HG03558 (cell line): ENCODE data around the gene RBPMS2.
"Not testable (repeated sequence)": the region's sequence is repeated elsewhere in the genome, so short reads cannot be mapped to it uniquely, and the experiment has no call there.

Experiments used
- ATAC-seq: cut with Tn5 transposase; IDR thresholded peaks from one replicate; pipeline ENCODE4 v1.9.1; 2021; ENCODE audit warnings: moderate number of reproducible peaks; ENCODE audit not compliant: unreplicated experiment; ENCODE audit errors: extremely low read depth

RBPMS2 gene

DNA sequence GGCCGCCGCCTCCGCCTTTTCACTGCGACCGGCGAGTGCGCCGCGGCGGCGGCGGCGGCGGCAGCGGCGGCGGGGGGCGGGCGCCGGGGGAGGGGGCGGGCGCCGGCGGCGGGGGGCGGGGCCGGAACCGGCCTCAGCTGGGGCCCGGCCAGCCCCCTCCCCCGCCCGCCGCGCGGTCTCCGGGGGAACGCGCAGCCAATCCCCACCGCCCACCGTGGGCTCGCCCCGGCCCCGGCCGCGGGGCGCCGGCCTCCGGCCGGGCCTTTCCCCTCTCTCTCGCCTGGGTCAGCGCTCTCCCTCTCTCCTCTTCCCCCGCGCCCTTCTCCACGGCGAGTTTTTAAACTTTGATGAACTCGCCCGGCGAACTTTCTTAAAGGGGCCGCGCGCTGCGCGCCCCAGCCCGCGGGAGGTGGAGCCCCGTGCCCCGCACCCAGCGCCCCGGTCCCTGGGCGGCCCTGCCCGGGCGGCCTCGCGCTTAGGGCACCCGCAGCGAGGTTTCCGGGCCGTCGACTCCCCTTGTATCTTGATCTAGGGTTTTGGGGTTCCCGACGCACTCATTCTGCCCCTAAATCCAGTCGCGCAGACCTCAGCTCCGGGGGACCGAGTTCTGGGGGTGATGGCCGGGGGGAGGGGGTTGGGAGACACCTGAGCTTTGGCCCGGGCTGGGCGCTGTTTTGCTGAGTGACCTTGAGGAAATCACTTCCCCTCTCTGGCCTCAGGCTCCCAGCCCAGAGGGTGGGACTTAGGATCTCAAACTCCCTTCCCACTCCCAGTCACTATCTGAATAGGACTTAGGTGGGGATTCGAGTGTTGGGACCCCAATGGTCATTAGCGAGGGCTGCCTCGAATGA lies at the start of gene RBPMS2:
TSS of gene RBPMS2 (minus strand) at position 39 of the 851 bp plus-strand sequence. CDS start 270 bp downstream, outside the sequence.
- no peak for ATAC-seq

DNA sequence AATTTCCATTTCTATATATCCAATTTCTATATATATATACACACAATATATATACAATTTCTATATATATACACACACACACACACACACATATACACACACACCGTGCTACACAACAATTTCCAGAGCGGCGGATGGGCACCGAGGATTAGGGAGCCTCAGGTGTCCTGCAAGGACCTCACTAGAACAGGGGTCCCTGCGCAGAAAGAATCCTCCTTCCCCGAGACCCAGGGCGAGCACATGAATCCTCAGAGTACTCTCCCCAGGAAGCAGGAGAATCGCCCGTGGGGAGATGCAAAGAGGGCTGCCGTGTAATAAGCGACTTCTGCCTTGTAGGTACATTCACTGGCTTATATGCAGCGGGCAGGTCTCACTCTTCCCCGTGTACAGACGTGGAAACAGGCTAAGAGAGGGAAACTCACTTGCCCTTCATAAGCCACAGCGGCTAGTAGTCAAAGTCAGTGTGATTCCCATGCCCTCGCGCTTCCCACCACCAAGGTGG lies 49.6 kb upstream of the RBPMS2 start:
- no peak for ATAC-seq

DNA sequence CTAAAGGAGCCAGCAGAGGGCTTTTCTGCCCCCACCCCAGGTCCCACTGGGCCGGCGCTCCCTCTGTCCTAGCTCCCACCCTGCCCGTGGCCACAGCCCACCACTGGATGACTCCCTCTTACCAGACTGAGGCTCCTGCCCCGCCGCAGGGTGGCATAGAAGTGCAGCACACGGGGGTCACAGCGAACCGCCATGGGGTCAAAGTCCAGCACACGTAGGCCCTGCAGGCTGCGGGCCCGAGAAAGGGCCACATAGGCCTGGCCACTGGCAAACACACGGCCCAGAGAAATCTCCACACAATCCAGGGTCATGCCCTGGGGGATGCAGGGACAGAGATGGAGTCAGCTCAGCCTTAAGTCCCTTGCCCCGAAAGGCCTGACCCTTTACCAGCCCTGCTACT lies 41.1 kb upstream of the RBPMS2 start:
- no peak for ATAC-seq

DNA sequence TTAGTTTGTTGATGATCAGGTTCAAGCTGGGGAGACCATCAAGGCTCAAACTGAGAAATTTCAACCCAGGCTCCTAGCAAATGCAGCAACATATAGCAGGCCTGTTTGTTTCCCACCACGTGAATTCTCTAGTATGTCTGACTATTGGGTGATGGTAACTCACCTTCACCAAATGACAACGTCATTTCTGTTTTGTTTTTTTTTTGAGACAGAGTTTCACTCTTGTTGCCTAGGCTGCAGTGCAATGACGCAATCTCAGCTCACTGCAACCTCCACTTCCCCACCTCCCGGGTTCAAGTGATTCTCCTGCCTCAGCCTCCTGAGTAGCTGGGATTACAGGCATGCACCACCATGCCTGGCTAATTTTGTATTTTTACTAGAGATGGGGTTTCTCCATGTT lies 39.6 kb upstream of the RBPMS2 start:
- ATAC-seq, result not testable (repeated sequence)

DNA sequence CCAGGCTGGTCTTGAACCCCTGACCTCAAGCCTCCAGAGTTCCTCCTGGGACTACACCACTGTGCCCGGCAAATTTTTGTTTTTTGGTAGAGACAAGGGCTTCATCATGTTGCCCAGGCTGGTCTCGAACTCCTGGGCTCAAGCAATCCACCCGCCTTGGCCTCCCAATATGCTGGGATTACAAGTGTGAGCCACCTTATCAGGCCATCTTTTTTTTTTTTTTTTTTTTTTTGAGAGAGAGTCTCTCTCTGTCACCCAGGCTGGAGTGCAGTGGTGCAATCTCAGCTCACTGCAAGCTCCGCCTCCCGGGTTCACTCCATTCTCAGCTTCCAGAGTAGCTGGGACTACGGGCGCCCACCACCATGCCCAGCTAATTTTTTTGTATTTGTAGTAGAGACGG lies 38.9 kb upstream of the RBPMS2 start:
- not testable (repeated sequence) for ATAC-seq

DNA sequence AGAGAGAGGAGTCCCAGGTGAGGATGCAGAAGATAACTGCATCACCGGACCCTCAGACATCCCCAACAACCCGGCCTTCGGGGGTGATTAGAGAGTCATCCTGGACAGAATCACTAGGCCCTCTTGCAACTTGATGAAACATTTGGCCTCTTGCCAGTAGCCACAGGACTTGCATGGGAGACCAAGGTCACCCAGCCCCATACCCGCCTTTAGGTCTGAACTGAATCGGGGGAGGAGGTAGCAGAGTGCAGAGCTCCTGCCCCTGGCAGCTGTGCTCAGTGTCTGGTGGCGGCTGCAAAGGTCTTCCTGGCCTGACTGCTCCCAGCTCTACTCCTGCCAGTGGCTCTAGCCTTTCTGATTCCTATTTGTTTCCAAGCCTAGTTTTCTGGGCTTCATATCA lies 37.7 kb upstream of the RBPMS2 start:
- no peak for ATAC-seq

DNA sequence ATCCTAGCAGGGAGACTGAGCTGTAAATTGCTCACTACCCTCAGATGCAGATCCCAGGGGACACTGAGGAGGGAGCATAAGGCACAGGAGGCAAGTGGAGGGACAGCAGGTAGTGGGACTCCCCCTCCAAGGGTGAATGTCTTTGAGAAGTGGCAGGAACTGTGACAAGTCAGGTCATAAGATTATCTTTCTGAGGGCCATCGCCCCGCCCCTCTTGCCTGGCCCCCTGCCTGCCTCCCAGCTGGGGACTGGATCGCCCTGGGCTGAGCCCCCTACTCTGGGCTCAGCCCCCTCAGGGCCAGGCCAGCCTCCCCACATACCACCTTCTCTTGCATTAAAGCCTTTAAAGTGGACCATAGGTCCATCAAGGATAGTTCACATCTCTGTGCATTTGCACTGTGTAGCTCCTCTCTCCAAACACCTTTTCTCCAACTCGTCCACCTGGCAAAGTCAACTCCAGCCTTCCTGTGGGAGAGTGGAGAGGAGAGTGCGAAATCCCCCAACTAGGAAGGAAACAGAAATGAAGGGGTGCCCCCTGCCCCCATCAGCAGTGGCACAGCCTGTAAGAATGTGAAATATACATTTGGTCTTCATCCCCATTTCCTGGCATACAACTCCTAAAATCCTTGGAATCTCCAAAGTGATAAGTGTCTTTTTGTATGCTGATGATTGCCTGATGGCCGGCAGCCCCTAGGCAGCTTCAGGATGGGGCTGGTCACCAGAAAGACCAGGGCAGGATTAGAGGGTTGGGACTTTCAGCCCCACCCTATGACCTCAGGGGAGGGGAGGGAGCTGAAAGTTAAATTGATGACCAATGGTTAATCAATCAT lies 35.3 kb upstream of the RBPMS2 start:
- no peak for ATAC-seq

DNA sequence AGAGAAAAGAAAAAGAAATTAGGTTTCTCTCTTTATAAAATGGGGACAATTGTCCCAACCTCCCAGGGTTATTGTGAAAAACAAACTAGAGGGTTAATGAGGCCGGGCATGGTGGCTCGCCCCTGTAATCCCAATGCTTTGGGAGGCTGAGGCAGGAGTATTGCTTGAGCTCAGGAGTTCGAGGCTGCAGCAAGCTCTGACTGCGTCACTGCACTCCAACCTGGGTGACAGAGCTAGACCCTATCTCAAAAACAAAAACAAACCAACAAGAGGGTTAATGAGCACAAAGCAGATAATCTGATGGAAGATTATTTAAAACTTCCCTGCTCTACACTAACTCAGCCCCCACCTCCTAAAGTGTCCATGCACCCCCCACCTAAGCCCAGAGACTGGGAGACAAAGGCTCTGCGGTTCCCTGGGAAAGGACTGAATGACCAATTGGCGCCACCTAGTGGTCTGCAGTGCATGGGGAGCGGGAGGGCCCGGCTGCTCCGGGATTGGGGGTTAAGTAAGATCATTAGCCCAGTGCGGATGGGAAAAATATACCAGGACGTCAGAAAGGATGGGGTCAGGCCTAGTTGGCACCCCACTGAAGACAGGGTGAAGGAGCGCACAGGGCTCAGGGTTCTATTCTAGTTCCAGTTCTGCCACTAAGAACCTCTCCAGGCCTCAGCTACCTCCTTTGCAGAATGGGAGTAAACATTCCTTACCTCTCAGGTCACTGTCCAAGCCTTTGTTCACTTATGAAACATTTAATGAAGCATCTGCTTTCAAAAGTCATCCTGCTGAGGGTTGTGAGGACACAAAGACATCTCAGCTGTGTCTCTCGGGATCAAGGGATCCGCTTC lies 34.5 kb upstream of the RBPMS2 start:
- no peak for ATAC-seq

DNA sequence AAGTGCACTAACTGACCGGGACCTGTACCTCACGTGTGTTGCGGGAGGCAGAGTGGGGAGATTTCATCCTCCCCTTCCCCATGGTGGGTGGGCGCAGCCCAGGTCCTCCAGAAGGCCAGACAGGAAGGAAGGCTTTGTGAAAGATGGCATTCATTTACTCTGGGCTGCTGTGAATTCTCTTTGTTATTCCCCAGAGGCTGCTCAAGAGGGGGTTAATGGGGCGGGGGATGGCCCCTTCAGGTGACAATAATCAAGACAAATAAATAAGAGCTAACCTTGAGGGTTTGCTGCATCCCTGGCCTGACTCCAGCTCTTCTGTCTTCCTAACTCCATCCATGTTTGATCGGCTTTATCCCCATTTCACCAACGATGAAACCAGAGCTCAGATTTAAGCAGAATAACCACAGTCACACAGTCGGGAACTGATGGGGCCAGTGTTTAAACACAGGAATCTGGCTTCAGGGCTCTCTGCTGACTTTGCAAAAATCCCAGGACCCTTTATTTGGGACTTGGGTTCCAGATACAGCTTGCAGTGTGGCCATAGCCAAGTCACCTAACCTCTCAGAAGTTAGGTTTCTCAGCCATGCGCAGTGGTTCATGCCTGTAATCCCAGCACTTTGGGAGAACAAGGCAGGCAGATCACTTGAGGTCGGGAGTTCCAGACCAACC lies 33.5 kb upstream of the RBPMS2 start:
- ATAC-seq, result no peak

DNA sequence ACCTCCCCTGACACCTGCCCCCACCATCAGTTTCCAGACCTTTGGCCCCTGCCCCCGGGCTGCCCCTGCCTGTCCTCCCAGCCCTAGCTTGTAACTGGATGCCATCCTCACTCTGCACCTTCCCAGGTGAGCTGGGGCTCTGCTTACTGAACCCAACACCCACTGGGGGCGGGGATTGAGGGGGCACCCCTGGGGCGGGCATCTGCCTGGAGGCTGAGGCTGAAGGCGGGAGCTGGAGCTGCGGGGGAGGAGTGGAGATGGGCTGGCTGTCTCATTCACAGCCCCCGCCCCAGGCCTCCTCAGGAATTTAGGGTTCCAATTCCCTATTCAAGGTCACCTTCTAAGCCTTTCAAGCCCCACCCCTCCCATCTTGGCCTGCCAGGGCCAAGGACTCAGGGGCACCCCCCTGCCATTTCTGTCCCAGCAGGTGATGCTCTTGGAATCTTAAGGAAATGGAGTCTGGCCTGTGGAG lies 32.4 kb upstream of the RBPMS2 start:
- ATAC-seq, result no peak

DNA sequence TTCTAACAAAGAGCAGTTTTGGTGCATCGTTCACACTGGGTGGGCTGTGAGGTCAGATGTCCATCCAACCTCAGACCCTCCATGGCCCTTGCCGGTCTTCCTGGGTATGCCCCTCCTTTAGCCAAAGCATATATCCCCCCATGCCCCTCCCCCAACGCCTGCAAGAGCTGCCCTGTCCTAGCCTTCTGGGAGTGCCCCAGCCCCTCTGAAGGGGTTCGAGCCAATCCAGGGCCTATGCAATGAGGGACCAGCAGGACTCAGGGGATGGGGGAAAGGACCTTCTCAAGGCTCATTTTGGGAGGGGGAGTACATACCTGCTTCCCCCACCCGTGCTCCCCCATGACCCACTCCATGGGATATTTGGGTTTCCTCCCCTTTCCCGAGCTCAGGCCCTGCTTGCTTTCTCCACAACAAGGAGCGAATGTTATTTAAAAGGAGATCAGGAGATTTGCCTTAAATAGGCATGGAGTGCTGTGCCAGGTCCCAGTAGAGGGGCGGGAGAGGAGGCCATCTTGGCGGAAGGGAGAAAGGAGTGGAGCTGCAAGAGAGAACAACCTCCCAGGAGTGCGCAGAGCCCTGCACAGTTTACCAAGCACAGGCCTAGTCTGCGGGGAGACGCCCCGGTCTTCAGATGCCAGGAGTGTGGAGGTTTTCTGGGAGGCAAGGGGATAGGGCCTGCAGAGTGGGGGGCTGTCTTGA lies 31.8 kb upstream of the RBPMS2 start:
- no peak for ATAC-seq

DNA sequence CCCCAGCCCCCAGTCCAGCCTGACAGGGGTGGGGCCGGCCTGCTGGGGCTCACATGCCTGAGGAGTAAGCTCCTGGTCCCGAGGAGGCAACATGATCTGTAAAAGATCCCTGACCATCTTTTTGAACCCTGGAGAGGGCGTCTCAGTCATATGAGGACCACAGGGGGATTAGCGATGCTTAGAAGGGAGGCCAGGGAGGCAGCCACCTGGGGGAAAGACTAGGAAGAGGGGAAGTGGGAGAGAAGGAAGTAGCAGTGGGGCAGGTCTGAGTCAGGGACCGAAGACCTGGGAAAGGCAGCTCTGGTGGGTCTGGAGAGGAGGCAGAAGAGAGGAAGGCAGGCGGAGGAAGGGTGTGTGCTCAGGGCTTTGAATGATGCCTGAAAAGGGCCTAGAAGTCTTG lies 31.1 kb upstream of the RBPMS2 start:
- ATAC-seq, result no peak

DNA sequence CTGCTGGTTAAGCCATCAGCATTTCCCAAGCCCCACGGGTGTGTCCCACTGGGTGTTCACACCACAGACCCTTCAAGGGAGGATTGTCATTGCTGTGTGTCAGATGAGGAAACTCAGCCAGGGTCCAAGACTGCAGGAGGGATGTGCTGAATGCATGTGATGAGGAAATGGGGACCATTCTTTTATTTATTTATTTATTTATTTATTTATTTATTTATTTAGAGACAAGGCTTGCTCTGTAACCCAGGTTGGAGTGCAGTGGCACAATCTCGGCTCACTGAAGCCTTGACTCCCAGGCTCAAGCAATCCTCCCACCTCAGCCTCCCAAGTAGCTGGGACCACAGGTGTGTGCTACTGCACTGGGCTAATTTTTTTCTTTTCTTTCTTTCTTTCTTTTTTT lies 29.2 kb upstream of the RBPMS2 start:
- no peak for ATAC-seq

DNA sequence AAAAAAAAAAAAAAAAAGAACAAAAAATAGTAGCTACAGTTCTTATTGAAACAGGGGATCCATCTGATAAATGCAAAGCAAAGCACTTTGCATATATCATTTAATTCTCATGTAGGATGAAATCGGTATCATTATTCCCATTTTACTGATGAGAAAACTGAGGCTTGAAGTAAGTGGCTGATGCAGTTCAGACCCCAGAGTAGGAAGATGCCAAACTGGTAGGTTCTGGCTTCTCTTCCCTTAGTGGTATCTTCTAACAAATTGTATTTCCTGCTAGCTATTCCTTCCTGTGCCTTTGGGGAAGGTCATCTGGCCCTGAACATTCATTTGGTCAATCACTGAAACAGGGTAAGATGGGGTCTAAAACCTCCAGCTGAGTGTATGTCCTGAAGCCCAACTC lies 28.1 kb upstream of the RBPMS2 start:
- ATAC-seq, result no peak

DNA sequence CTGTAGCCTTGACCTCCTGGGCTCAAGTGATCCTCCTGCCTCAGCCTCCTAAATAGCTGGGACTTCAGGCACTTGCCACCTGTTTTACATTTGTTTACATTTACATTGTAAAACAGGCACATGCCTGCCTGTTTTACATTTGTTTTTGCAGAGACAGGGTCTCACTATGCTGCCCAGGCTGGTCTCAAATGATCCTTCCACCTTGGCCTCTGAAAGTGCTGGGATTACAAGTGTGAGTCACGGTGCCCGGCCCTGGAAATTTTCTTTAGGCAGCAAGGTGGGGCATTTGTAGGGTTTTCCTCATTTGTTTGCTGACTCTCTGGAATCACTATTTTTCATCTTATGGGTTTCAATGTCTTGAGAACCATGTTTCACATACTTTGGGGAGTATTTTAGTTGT lies 25.1 kb upstream of the RBPMS2 start:
- no peak for ATAC-seq

DNA sequence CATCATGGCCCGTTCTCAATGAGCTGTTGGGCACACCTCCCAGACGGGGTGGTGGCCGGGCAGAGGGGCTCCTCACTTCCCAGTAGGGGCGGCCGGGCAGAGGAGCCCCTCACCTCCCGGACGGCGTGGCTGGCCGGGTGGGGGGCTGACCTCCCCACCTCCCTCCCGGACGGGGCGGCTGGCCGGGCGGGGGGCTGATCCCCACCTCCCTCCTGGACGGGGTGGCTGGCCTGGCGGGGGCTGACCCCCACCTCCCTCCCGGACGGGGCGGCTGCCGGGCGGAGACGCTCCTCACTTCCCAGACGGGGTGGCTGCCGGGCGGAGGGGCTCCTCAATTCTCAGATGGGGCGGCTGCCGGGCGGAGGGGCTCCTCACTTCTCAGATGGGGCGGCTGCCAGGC lies 23.5 kb upstream of the RBPMS2 start:
- ATAC-seq, result not testable (repeated sequence)

DNA sequence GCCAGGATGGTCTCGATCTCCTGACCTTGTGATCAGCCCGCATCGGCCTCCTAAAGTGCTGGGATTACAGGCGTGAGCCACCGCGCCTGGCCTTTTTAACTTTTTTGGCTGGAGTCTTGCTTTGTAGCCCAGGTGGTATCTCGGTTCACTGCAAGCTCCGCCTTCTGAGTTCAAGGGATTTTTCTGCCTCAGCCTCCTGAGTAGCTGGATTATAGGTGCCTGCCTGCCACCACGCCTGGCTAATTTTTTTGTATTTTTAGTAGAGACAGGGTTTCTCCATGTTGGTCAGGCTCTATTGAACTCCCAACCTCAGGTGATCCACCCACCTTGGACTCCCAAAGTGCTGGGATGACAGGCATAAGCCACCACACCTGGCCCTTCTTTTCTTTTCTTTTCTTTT lies 20.5 kb upstream of the RBPMS2 start:
- not testable (repeated sequence) for ATAC-seq

DNA sequence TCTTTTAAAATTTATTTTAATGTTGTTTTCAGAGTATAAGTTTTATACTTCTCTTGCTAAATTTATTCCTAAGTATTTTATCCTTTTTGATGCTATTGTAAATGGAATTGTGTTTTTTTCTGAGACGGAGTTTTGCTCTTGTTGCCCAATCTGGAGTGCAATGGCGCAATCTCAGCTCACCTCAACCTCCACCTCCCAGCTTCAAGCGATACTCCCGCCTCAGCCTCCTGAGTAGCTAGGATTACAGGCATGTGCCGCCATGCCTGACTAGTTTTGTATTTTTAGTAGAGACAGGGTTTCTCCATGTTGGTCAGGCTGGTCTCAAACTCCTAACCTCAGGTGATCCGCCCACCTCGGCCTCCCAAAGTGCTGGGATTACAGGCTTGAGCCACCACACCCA lies 19.9 kb upstream of the RBPMS2 start:
- not testable (repeated sequence) for ATAC-seq

DNA sequence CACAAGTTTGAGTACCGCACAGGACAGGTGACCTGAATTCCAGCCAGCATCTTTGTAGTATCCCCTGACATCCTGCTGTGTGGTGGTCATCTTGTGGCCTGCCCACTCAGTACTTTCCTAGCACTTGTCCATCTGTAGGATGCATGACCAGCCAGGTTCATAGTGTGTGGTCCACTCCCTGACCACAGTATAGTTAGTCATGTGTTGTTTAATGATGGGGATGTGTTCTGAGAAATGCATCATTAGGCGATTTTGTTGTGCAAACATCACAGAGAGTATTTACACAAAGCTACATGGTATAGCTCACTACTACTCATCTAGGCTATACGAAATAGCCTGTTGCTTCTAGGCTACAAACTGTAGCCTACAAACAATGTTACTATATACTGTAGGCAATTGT lies 16.9 kb upstream of the RBPMS2 start:
- ATAC-seq, result no peak
